Lower lobe of right lung (tissue), 2 donors: ENCODE results near the gene CDH1. TPM values are rescaled to one million over a fixed set of nuclear protein-coding genes. Genes with fewer than 3 reads are reported as not detected.
A peak's percentile ranks its signal among the peaks of the same experiment; 100 is the strongest.

ENCODE experiments used
- ATAC-seq, 2 donors: fragments of 200-7000 bp; cut with Tn5 transposase; one replicate each; pipeline ENCODE4 v1.9.1; 2020 to 2022; ENCODE audit warnings: mild to moderate bottlenecking in 2 of 2, moderate library complexity in 2 of 2
- DNase-seq: peaks from one replicate; pipeline ENCODE4 v3.0.0-alpha.2; 2020
- H3K27ac ChIP-seq: fragments of 200-600 bp; one replicate; pipeline ENCODE4 v1.8.0; 2022
- H3K27me3 ChIP-seq: fragments of 200-600 bp; one replicate; pipeline ENCODE4 v1.8.0; 2022; ENCODE audit warnings: low read depth
- H3K36me3 ChIP-seq: fragments of 200-600 bp; one replicate; pipeline ENCODE4 v1.8.0; 2022; ENCODE audit warnings: mild to moderate bottlenecking
- H3K4me1 ChIP-seq: fragments of 200-600 bp; one replicate; pipeline ENCODE4 v1.8.0; 2022
- H3K4me3 ChIP-seq: fragments of 200-600 bp; one replicate; pipeline ENCODE4 v1.8.0; 2022; ENCODE audit warnings: mild to moderate bottlenecking
- H3K9me3 ChIP-seq: fragments of 200-600 bp; one replicate; pipeline ENCODE4 v1.8.0; 2022
- intact Hi-C: fragments of 100-400 bp; cut with DNase I; formaldehyde crosslinking; loops from one replicate; pipeline ENCODE4 v1.11.0; 2022
- total RNA-seq: library from RNA; stranded (reverse); fragmentation: NEBNext Ultra II Directional; extraction: Animal tissue kit (Norgen Biotek cat#: 25700); gene quantifications from one replicate; pipeline ENCODE4 v1.2.1, GENCODE V29; 2021
- TF ChIP-seq, protein P1 (sequence below): fragments of 200-600 bp; IDR thresholded peaks from one replicate; pipeline ENCODE4 v1.8.0; 2022; ENCODE audit warnings: antibody characterized with exemption, mild to moderate bottlenecking
- donor health status: DM: no; HTN: yes; CAD: no; lungs with severe emphysema.

CDH1 gene
- total RNA-seq, 1 donor from 2014 or later: 127 TPM

DNA sequence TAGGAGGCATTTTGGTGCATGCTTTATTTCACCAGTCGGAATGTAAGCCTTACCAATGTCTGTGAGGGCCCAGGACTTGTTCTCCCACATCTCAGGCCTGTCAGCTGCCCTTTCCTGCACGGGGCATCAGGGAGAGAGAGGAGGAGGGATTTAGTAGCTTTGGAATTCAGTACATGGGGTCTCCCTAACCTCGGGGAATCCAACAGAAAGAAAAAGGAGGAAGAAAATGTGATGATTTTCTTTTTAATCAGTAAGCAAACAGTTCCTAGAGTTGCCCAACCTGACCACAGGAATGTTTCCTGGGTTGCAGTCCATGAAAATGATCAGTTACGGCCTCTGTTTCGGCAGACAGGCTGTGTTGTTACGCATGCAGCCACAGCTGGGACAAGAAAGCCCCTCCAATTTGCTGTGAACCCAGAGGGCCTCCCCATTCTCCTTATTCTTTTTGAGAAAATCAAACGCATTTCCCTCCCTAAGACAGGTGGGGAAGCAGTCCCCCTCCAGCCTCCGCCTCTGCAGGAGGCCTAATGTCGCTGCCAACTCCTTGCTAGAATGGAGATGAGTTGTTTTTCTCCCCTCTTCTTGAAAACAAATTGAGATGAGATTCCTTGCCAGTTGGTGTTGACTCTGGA lies 53.2 kb downstream of the CDH1 start:
- Histone ChIP-seq H3K9me3 (no peaks in the 10 kb centered on the region), H3K4me1 (peaks cover 34% of the 10 kb centered on the region), H3K27ac (peak overlapping the region; percentile 44), H3K27me3 (no peaks in the 10 kb centered on the region), H3K36me3 (no peaks in the 10 kb centered on the region), H3K4me3 (no peak overlapping the region)
- ATAC-seq (peak; percentile 72 to 80), DNase-seq (no peak)
- TF ChIP-seq, protein P1, sequence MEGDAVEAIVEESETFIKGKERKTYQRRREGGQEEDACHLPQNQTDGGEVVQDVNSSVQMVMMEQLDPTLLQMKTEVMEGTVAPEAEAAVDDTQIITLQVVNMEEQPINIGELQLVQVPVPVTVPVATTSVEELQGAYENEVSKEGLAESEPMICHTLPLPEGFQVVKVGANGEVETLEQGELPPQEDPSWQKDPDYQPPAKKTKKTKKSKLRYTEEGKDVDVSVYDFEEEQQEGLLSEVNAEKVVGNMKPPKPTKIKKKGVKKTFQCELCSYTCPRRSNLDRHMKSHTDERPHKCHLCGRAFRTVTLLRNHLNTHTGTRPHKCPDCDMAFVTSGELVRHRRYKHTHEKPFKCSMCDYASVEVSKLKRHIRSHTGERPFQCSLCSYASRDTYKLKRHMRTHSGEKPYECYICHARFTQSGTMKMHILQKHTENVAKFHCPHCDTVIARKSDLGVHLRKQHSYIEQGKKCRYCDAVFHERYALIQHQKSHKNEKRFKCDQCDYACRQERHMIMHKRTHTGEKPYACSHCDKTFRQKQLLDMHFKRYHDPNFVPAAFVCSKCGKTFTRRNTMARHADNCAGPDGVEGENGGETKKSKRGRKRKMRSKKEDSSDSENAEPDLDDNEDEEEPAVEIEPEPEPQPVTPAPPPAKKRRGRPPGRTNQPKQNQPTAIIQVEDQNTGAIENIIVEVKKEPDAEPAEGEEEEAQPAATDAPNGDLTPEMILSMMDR: no peak
- intact Hi-C loops: no loop called here

DNA sequence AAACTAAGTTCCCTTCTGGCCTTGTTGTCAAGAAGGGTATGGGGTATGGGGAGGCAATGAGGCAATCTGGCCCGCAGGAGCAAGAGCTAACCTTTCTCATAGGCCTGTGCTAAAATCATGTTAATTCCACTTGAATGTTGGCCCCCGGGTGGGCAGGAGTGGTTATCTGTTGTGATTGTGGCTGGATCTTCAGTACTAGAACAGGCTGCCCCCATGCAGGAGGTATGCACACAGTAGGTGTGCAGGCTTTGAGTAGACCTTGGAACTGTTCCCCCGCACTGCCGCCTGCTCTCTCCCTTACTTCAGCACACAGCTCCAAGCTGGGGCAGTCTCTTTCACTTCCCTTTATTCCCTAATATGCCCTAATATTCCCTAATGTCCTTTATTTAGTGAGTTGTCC lies 53.9 kb downstream of the CDH1 start:
- Histone ChIP-seq H3K27ac (peak overlapping the region; percentile 44), H3K4me1 (peaks cover 34% of the 10 kb centered on the region), H3K4me3 (no peak overlapping the region), H3K36me3 (no peaks in the 10 kb centered on the region), H3K9me3 (no peaks in the 10 kb centered on the region), H3K27me3 (no peaks in the 10 kb centered on the region)
- intact Hi-C loops: no loop called here
- TF ChIP-seq, protein P1: no peak
- no peak for DNase-seq
- no peak for ATAC-seq

DNA sequence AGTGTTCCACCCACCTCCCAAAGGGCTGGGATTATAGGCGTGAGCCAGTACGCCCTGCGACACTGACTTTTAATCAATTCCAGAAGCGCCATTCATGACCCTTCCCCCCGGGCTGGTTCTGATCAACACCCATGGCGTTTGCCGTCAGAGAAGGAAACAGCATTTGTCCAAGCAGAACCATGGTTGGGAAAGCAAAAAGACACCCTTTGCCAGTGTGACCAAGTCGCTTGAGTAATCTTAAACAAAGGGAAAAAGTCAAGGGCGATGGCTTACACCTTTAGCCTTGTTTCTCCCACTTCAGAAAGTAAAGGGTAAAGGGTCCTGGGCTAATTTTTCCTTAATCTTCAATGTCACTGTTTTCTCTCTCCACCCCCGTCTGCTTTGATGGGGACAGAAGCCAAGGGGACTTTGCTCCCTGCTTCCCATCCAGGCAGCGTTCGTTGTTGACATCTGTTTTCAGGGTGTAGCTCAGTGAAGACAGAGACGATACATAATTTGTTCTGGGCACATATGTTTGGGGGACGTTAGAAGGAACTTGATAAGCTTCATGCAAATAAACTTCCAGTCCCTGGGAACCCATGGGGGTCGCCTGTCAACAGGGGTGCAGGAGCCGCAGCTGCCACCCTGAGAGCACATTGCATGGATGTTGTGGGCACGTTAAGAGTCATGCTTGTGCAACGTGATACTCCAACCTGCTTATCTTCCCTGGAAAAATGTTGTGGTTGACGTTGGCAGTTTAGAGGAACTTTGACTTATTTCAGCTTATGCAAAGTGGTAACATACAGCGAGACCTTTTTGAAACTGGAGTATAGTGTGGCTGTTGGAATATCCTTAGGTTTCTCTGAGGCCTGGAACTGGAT lies 55.6 kb downstream of the CDH1 start:
- no peaks in the 10 kb centered on the region for H3K36me3 ChIP-seq
- TF ChIP-seq, protein P1: no peak
- peak; percentile 56 to 66 for ATAC-seq
- H3K27me3 ChIP-seq: no peaks in the 10 kb centered on the region
- no peak overlapping the region for H3K27ac ChIP-seq
- intact Hi-C loops: no loop called here
- peaks cover 34% of the 10 kb centered on the region for H3K4me1 ChIP-seq
- no peak overlapping the region for H3K4me3 ChIP-seq
- no peak for DNase-seq
- H3K9me3 ChIP-seq: no peaks in the 10 kb centered on the region

DNA sequence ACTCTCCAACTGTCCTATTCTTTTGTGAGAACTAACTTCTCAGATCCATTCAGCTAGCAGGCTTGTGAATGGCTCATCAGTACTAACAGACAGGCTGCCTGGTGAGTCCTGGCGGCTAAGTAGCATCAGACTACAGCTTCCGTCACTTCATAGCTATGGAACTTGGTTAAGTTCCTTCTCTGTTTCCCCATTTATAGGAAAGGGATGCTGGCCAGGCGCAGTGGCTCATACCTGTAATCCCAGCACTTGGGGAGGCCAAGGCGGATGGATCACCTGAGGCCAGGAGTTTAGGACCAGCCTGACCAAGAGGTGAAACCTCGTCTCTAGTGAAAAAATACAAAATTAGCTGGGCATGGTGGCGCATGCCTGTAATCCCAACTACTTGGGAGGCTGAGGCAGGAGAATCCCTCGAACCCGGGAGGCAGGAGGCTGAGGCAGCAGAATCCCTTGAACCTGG lies 56.3 kb downstream of the CDH1 start:
- Histone ChIP-seq H3K4me3 (no peak overlapping the region), H3K27me3 (no peaks in the 10 kb centered on the region), H3K36me3 (no peaks in the 10 kb centered on the region), H3K27ac (no peak overlapping the region), H3K4me1 (peaks cover 34% of the 10 kb centered on the region), H3K9me3 (no peaks in the 10 kb centered on the region)
- no peak for DNase-seq
- intact Hi-C loops: no loop called here
- ATAC-seq: no peak
- TF ChIP-seq, protein P1: no peak

DNA sequence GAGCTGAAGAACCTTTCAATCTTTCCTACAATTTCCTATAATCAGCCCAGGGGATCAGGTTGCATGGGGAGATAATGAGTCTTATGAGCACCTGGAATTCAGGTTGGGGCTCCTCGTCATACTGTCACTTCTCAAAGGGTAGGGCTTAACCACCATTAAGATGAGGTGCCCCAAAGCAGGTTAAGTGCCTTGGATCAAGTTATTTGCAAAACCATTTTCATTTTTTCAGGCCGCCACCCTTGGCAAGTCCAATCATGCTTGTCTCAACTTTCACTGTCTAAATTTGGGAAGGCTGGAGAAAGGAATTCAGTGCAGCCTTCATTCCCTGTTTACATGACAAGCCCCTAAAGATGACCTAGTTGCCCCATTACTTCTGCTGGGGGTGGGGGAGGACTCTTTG lies 61.3 kb downstream of the CDH1 start:
- intact Hi-C loops: no loop called here
- H3K4me1 ChIP-seq: peaks cover 10% of the 10 kb centered on the region
- H3K9me3 ChIP-seq: no peaks in the 10 kb centered on the region
- no peaks in the 10 kb centered on the region for H3K27me3 ChIP-seq
- H3K27ac ChIP-seq: no peak overlapping the region
- H3K4me3 ChIP-seq: no peak overlapping the region
- TF ChIP-seq, protein P1: no peak
- ATAC-seq: no peak
- H3K36me3 ChIP-seq: peaks cover 3% of the 10 kb centered on the region
- DNase-seq: no peak
